Gastroesophageal sphincter (tissue), 3 donors: ENCODE measurements around the gene ZSWIM6.

Source experiments
- EP300 ChIP-seq: sonication (generic); formaldehyde crosslinking; IDR thresholded peaks from one replicate; pipeline ENCODE4 v1.6.1; 2017; ENCODE audit warnings: antibody characterized with exemption, mild to moderate bottlenecking
- POLR2A ChIP-seq, 2 donors: fragments of 450-650 bp; IDR thresholded peaks; one replicate each; pipeline ENCODE4 v1.6.1; 2017; ENCODE audit warnings: antibody characterized with exemption in 2 of 2, mild to moderate bottlenecking in 2 of 2, moderate library complexity in 1 of 2
- POLR2AphosphoS5 ChIP-seq: sonication (generic); formaldehyde crosslinking; IDR thresholded peaks from one replicate; pipeline ENCODE4 v1.6.1; 2017; ENCODE audit warnings: antibody characterized with exemption
- TF ChIP-seq, protein P1 (sequence below), 4 experiments: fragments of 200-600 bp in 2 of 4; fragments of 450-650 bp in 2 of 4; sonication (generic) in 1 of 4; IDR thresholded peaks; one replicate each; pipeline ENCODE4 v1.5.1; 2017 to 2019; ENCODE audit warnings: antibody characterized with exemption in 4 of 4, mild to moderate bottlenecking in 2 of 4, moderate library complexity in 2 of 4

GRCh38 chr5:61532983-61533382 is 200.9 kb downstream of the ZSWIM6 start:
- TF ChIP-seq, protein P1, sequence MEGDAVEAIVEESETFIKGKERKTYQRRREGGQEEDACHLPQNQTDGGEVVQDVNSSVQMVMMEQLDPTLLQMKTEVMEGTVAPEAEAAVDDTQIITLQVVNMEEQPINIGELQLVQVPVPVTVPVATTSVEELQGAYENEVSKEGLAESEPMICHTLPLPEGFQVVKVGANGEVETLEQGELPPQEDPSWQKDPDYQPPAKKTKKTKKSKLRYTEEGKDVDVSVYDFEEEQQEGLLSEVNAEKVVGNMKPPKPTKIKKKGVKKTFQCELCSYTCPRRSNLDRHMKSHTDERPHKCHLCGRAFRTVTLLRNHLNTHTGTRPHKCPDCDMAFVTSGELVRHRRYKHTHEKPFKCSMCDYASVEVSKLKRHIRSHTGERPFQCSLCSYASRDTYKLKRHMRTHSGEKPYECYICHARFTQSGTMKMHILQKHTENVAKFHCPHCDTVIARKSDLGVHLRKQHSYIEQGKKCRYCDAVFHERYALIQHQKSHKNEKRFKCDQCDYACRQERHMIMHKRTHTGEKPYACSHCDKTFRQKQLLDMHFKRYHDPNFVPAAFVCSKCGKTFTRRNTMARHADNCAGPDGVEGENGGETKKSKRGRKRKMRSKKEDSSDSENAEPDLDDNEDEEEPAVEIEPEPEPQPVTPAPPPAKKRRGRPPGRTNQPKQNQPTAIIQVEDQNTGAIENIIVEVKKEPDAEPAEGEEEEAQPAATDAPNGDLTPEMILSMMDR (IDR thresholded peaks at IDR 0.05): no peak
- TF ChIP-seq POLR2A (IDR thresholded peaks at IDR 0.05) (no peak), POLR2AphosphoS5 (no peak), EP300 (no peak)
